Peyer's patch (tissue), 4 donors: ENCODE data around the gene COL2A1. TPM values are rescaled to one million over a fixed set of nuclear protein-coding genes. Genes with fewer than 3 reads are reported as not detected.

ENCODE experiments used
- DNase-seq, 3 donors: peaks; one replicate each; pipeline ENCODE4 v3.0.0-alpha.2; 2017 to 2019
- H3K27ac ChIP-seq, 4 donors: fragments of 200-600 bp; sonication (generic); one replicate each; pipeline ENCODE4 v1.5.1; 2016 to 2019
- H3K27me3 ChIP-seq, 2 donors: fragments of 200-600 bp; sonication (generic); one replicate each; pipeline ENCODE4 v1.5.1; 2019
- H3K36me3 ChIP-seq, 3 donors: fragments of 200-600 bp; sonication (generic); one replicate each; pipeline ENCODE4 v1.5.1; 2016 to 2019
- H3K4me1 ChIP-seq, 4 donors: fragments of 200-600 bp; sonication (generic); one replicate each; pipeline ENCODE4 v1.5.1; 2016 to 2019
- H3K4me3 ChIP-seq, 4 donors: fragments of 200-600 bp; sonication (generic); 1 replicate in 3 of 4; 2 replicates in 1 of 4; pipeline ENCODE4 v1.5.1; 2016 to 2019; ENCODE audit warnings: mild to moderate bottlenecking in 1 of 4
- H3K9me3 ChIP-seq, 4 donors: fragments of 200-600 bp; sonication (generic); one replicate each; pipeline ENCODE4 v1.5.1; 2016 to 2019; ENCODE audit warnings: mild to moderate bottlenecking in 1 of 4
- POLR2A ChIP-seq, 2 donors: fragments of 450-650 bp; IDR thresholded peaks; one replicate each; pipeline ENCODE4 v1.5.1; 2017; ENCODE audit warnings: antibody characterized with exemption in 2 of 2, mild to moderate bottlenecking in 2 of 2, moderate library complexity in 2 of 2
- total RNA-seq, 4 donors: library from RNA; depleted of rRNA; stranded (reverse); fragments of >200 nt; gene quantifications; one replicate each; pipeline ENCODE4 v1.1.0, GENCODE V29; 2016
- TF ChIP-seq, protein P1 (sequence below), 6 experiments: fragments of 450-650 bp in 4 of 6; fragments of 200-600 bp in 2 of 6; sonication (generic) in 1 of 6; IDR thresholded peaks; one replicate each; pipeline ENCODE4 v1.5.1; 2017 to 2019; ENCODE audit warnings: antibody characterized with exemption in 6 of 6, mild to moderate bottlenecking in 3 of 6, moderate library complexity in 1 of 6

The COL2A1 gene
- total RNA-seq, 4 donors from 2014 or later: 0.18 to 6.6 (median 0.27) TPM; not detected in 1

GRCh38 chr12:47950856-47951468 is 53.3 kb downstream of the COL2A1 start:
- no peak overlapping the region for H3K27ac ChIP-seq
- no peaks in the 10 kb centered on the region for H3K36me3 ChIP-seq
- TF ChIP-seq, protein P1, sequence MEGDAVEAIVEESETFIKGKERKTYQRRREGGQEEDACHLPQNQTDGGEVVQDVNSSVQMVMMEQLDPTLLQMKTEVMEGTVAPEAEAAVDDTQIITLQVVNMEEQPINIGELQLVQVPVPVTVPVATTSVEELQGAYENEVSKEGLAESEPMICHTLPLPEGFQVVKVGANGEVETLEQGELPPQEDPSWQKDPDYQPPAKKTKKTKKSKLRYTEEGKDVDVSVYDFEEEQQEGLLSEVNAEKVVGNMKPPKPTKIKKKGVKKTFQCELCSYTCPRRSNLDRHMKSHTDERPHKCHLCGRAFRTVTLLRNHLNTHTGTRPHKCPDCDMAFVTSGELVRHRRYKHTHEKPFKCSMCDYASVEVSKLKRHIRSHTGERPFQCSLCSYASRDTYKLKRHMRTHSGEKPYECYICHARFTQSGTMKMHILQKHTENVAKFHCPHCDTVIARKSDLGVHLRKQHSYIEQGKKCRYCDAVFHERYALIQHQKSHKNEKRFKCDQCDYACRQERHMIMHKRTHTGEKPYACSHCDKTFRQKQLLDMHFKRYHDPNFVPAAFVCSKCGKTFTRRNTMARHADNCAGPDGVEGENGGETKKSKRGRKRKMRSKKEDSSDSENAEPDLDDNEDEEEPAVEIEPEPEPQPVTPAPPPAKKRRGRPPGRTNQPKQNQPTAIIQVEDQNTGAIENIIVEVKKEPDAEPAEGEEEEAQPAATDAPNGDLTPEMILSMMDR (IDR thresholded peaks at IDR 0.05): no peak
- TF ChIP-seq POLR2A (IDR thresholded peaks at IDR 0.05): no peak
- no peak for DNase-seq
- H3K9me3 ChIP-seq: no peaks in the 10 kb centered on the region
- H3K4me1 ChIP-seq: peaks cover 0 to 60% (median 13%) of the 10 kb centered on the region in 4 donors
- no peak overlapping the region for H3K4me3 ChIP-seq
- H3K27me3 ChIP-seq: no peaks in the 10 kb centered on the region

GRCh38 chr12:47949441-47950341 is 54.6 kb downstream of the COL2A1 start:
- H3K27me3 ChIP-seq: no peaks in the 10 kb centered on the region
- H3K4me3 ChIP-seq: no peak overlapping the region
- H3K36me3 ChIP-seq: no peaks in the 10 kb centered on the region
- H3K4me1 ChIP-seq: peaks cover 0 to 63% (median 15%) of the 10 kb centered on the region in 4 donors
- peak in 1 of 2 donors; percentile 19 for TF ChIP-seq POLR2A (IDR thresholded peaks at IDR 0.05)
- TF ChIP-seq, protein P1 (IDR thresholded peaks at IDR 0.05): peak; percentile 42 to 94 (median 84)
- DNase-seq: peak; percentile 32 to 90 (median 89)
- H3K27ac ChIP-seq: peak overlapping the region in 3 of 4 donors; percentile 20 to 81 (median 62)
- H3K9me3 ChIP-seq: no peaks in the 10 kb centered on the region

- no peaks in the 10 kb centered on the region for H3K36me3 ChIP-seq
- H3K9me3 ChIP-seq: no peaks in the 10 kb centered on the region
- TF ChIP-seq POLR2A (IDR thresholded peaks at IDR 0.05): no peak
- TF ChIP-seq, protein P1 (IDR thresholded peaks at IDR 0.05): no peak
- H3K4me3 ChIP-seq: no peak overlapping the region
- no peak for DNase-seq
- H3K27ac ChIP-seq: peak overlapping the region in 2 of 4 donors; percentile 84 to 87
- H3K27me3 ChIP-seq: no peaks in the 10 kb centered on the region
- peaks cover 0 to 54% (median 11%) of the 10 kb centered on the region in 4 donors for H3K4me1 ChIP-seq
These were observed 56.9 kb downstream of the COL2A1 start for GRCh38 chr12:47947341-47947740.

- H3K36me3 ChIP-seq: no peaks in the 10 kb centered on the region
- peaks cover 0 to 54% (median 11%) of the 10 kb centered on the region in 4 donors for H3K4me1 ChIP-seq
- H3K4me3 ChIP-seq: peak overlapping the region in 1 of 4 donors; percentile 5
- TF ChIP-seq, protein P1 (IDR thresholded peaks at IDR 0.05): no peak
- TF ChIP-seq POLR2A (IDR thresholded peaks at IDR 0.05): peak in 1 of 2 donors; percentile 10
- H3K27me3 ChIP-seq: no peaks in the 10 kb centered on the region
- DNase-seq: peak in 2 of 3 donors; percentile 63
- H3K27ac ChIP-seq: peak overlapping the region in 3 of 4 donors; percentile 69 to 87 (median 84)
- no peaks in the 10 kb centered on the region for H3K9me3 ChIP-seq
These were observed 57.6 kb downstream of the COL2A1 start for GRCh38 chr12:47946413-47947323.

DNA sequence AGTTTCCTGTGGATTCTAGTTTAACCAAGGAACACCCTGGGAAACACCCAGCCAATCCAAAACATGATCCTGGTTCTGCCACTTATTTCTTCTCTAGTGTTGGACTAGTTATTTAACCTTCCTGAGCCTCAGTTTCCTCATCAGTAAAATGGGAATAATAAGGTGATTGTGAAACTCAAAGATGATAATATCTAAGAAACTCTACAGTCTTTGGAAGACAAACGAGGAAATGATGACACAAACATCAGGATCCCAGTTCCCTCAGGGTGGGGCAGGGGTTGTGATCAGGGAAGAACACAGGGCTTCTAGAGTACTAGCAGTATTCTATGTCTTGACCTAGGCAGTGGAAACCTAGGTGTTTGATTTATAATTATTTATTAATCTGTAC is 58.9 kb downstream of the COL2A1 start:
- DNase-seq: peak in 1 of 3 donors; percentile 61
- TF ChIP-seq, protein P1 (IDR thresholded peaks at IDR 0.05): no peak
- TF ChIP-seq POLR2A (IDR thresholded peaks at IDR 0.05): no peak
- H3K4me1 ChIP-seq: peaks cover 0 to 54% (median 11%) of the 10 kb centered on the region in 4 donors
- peak overlapping the region in 3 of 4 donors; percentile 69 to 87 (median 85) for H3K27ac ChIP-seq
- no peaks in the 10 kb centered on the region for H3K36me3 ChIP-seq
- H3K27me3 ChIP-seq: no peaks in the 10 kb centered on the region
- no peaks in the 10 kb centered on the region for H3K9me3 ChIP-seq
- no peak overlapping the region for H3K4me3 ChIP-seq
